ENCODE data around the gene TAS2R7. TPM values are rescaled to one million over a fixed set of nuclear protein-coding genes. Genes with fewer than 3 reads are reported as not detected.

Gene TAS2R7
- total RNA-seq, 1 donor from 2014 or later, result not detected

GRCh38 chr12:10771132-10771733, 31.2 kb downstream of the TAS2R7 start:
- FAIRE-seq (no peak), DNase-seq (ENCODE audit: low read depth) (peak; percentile 44)
- TF ChIP-seq CTCF (IDR thresholded peaks at IDR 0.05; ENCODE audit: insufficient read depth, low read length, severe bottlenecking), result peak; percentile 45

GRCh38 chr12:10759657-10760056, 42.8 kb downstream of the TAS2R7 start:
- H3K36me3 ChIP-seq (ENCODE audit: control insufficient read depth, insufficient read depth, low read length), result no peaks in the 10 kb centered on the region
- H3K4me3 ChIP-seq (ENCODE audit: low read depth, low read length), result no peak overlapping the region
- no peak for TF ChIP-seq CTCF (IDR thresholded peaks at IDR 0.05; ENCODE audit: insufficient read depth, low read length, severe bottlenecking)
- DNase-seq (ENCODE audit: low read depth), result no peak
- FAIRE-seq, result no peak
- H3K27me3 ChIP-seq (ENCODE audit: control insufficient read depth, insufficient read depth, low read length), result peaks cover 1% of the 10 kb centered on the region

More at GRCh38 chr12:10771132-10771733, 31.2 kb downstream of the TAS2R7 start:
- Histone ChIP-seq H3K4me3 (ENCODE audit: low read depth, low read length) (no peak overlapping the region), H3K36me3 (ENCODE audit: control insufficient read depth, insufficient read depth, low read length) (no peaks in the 10 kb centered on the region), H3K27me3 (ENCODE audit: control insufficient read depth, insufficient read depth, low read length) (peaks cover 11% of the 10 kb centered on the region)

- Histone ChIP-seq H3K4me3 (ENCODE audit: low read depth, low read length) (no peak overlapping the region), H3K36me3 (ENCODE audit: control insufficient read depth, insufficient read depth, low read length) (no peaks in the 10 kb centered on the region), H3K27me3 (ENCODE audit: control insufficient read depth, insufficient read depth, low read length) (peaks cover 1% of the 10 kb centered on the region)
- TF ChIP-seq CTCF (IDR thresholded peaks at IDR 0.05; ENCODE audit: insufficient read depth, low read length, severe bottlenecking), result no peak
- FAIRE-seq (no peak), DNase-seq (ENCODE audit: low read depth) (no peak)
Measured at GRCh38 chr12:10756194-10756593, 46.2 kb downstream of the TAS2R7 start.

- no peaks in the 10 kb centered on the region for H3K36me3 ChIP-seq (ENCODE audit: control insufficient read depth, insufficient read depth, low read length)
- FAIRE-seq, result no peak
- no peak overlapping the region for H3K4me3 ChIP-seq (ENCODE audit: low read depth, low read length)
- DNase-seq (ENCODE audit: low read depth), result peak; percentile 80
- no peak for TF ChIP-seq CTCF (IDR thresholded peaks at IDR 0.05; ENCODE audit: insufficient read depth, low read length, severe bottlenecking)
- H3K27me3 ChIP-seq (ENCODE audit: control insufficient read depth, insufficient read depth, low read length), result peaks cover under 1% of the 10 kb centered on the region
Measured at GRCh38 chr12:10753059-10753458, 49.4 kb downstream of the TAS2R7 start.

Other genes starting within 250 kb of the TAS2R7 start
- gene MAGOHB, start 189.0 kb downstream of the TAS2R7 start, total RNA-seq, result 14.0 and 14.5 TPM in 2 replicates
- 0.53 and 6.8 TPM in 2 replicates for gene STYK1, start 128.6 kb downstream of the TAS2R7 start, total RNA-seq
- gene YBX3, start 79.3 kb downstream of the TAS2R7 start, total RNA-seq, result 134 and 164 TPM in 2 replicates
- not detected in 2 replicates for gene TAS2R8, start 4.7 kb upstream of the TAS2R7 start, total RNA-seq
- not detected in 2 replicates for gene TAS2R9, start 7.5 kb upstream of the TAS2R7 start, total RNA-seq
- gene TAS2R10, start 23.7 kb upstream of the TAS2R7 start, total RNA-seq, result 0.26 TPM in 2 replicates
- gene PRR4, start 46.8 kb upstream of the TAS2R7 start, total RNA-seq, result 0.53 TPM in 1 of 2 replicates, not detected in the other
- 13.3 and 13.7 TPM in 2 replicates for gene PRH1, start 81.6 kb upstream of the TAS2R7 start, total RNA-seq
- 0.38 and 1.1 TPM in 2 replicates for gene TAS2R13, start 106.9 kb upstream of the TAS2R7 start, total RNA-seq
- 0.38 TPM in 1 of 2 replicates, not detected in the other for gene PRH2, start 126.6 kb upstream of the TAS2R7 start, total RNA-seq
- 1.1 and 1.2 TPM in 2 replicates for gene TAS2R14, start 136.6 kb upstream of the TAS2R7 start, total RNA-seq
- gene TAS2R50, start 184.3 kb upstream of the TAS2R7 start, total RNA-seq, result 1.0 and 2.1 TPM in 2 replicates
- gene TAS2R20, start 195.7 kb upstream of the TAS2R7 start, total RNA-seq, result 1.8 and 2.0 TPM in 2 replicates
- gene TAS2R19, start 220.0 kb upstream of the TAS2R7 start, total RNA-seq, result 2.4 and 3.9 TPM in 2 replicates
- 1.3 and 2.0 TPM in 2 replicates for gene TAS2R31, start 228.8 kb upstream of the TAS2R7 start, total RNA-seq

All from bronchial epithelial cell (primary cell).